DMS53 (cell line): ENCODE data around the gene MRPL14.
"Not testable (repeated sequence)": the region's sequence is repeated elsewhere in the genome, so short reads cannot be mapped to it uniquely, and the experiment has no call there.

Experiments
- DNase-seq: peaks from one replicate; lab custom pipeline; 2025; lab: John Stamatoyannopoulos, UW

Gene MRPL14

DNA sequence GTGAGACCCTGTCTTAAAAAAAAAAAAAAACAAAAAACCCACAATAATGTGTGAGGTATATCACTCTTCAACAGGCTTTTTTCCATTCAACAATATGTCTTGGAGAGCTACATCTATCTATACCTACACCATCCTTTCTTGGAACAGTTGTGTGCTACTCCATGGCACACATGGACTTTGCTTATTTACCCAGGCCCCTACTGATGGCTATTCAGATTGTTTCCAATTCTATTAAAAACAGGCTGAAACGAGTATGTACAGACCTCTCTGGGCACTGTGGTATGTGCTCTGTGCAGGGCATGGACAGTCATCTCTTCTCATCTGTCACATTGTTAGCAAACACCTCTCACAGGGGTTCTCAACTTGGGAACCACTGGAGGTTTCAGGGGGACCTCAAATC is 28.1 kb downstream of the MRPL14 start:
- no peak for DNase-seq

DNA sequence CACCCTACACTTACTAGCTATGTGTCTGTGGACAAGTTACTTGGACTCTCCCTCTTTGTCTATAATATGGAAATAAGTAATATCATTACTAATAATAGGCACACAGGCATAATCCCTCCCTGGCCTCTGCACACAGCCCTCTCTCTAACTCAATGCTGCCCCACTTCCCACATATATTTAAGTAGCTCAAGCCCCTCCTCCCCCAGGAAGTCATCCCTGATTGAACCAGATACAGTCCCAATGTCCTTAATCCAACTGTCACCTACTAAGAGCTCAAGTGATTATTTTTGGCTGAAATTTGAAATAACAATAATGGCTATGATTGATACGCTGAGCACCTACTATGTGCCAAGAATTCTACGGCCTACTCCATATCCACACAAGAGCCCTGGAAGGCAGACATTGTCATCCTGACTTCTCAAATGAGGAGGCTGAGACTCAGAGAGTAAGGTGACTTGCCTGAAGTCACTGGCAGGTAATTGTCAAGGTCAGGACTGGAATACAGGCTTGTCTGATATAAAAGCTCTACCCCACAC is 29.4 kb downstream of the MRPL14 start:
- DNase-seq, result peak; percentile 25

DNA sequence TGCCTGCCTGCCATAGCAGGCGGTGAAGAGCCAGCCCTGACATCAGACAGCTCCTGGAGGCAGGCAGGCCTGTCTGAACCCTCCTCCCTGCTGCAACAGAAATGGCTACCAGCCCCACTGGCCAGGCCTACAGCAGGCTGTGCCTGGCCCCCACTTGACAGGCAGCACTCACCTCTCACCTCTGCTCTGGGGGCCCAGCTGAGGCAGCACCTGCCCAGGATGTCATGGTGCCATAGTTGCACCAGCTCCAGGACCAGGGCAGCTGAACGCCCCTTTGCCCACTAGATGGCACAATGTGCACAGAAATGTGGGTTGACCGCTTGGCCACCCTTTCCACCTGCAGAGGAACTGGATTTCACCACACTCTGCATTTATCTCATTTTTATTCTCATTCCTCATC is 30.6 kb downstream of the MRPL14 start:
- DNase-seq, result peak; percentile 87

DNA sequence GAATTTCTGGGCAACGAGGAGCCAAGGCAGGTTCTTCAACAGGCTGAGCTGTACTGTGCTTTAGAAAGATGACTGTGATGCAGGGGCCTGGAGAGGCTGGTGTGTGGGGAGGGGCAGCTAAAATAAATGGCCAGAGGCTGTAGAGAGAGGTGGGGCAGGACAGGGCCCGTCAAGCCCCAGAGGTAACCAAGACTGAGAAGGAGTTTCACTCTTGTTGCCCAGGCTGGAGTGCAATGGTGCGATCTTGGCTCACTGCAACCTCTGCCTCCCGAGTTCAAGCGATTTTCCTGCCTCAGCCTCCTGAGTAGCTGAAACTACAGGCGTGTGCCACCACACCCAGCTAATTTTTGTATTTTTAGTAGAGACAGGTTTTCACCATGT is 32.0 kb downstream of the MRPL14 start:
- DNase-seq, result not testable (repeated sequence)

DNA sequence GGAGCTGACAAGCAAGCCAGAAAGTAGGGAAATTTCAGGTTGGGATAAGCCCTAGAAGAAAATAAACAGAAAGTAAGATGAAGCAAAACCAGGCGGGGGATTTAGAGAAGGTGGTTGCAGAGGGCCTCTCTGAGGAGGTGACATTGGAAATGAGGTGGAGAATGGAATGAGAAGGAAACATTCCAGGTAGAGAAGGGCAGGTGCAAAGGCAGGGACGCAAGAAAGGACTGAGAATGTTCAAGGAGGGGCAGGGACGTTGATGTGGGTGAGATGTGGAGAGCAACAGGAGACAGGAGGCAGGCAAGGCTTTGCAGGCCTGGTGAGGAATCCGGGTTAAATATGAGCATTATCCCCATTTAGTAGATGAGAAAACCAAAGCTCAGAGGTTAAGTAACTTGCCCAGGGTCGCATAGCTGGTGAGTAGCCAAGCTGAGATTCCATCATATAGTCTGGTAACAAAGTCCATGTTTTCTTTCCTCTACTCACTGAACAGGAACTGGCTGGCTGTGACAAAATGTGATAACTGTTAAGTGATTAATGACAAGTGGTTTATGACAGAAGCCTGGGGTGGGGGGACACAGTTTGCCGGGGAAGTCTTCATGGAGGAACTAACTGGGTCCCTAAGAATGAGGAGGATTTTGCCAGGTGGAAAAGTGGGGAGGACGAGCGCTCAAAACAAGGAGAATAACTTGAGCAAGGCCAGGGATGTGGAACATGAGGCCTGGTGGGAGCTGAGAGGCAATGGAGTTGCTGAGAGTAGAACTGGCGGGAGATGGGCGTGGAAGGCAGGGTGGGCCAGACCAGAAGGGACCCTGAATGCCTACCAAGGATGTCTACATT is 32.6 kb downstream of the MRPL14 start:
- no peak for DNase-seq

DNA sequence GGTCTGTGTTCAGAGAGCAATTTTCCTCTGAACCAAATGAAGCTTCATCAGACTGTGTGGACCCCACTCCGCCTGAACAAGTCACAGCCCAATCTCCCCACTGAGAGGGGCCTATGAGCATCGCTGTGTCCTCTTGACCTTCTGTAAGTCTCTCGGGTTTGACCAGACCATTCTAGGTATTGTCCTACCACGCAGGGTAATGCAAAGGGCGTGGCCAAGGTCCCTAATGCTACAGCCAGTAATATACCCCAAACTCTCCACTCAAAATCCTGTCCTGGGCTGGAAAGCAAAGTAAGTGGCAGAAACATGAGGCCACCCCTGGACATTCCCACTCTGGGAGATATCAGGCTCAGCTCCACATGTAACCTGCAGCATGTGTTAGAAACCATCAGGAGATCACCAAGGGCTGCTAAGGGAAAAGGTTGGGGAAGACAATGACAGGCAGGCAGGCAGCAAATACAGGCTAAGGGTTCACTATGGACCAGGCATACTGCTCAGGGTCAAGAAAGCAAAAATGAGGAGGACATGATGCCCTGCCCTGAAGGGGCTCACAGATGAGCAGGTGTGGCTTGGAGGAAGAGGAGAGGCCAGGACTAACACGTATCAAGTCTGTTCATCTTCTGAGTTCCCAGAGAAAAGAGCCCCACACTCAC is 33.4 kb downstream of the MRPL14 start:
- no peak for DNase-seq

DNA sequence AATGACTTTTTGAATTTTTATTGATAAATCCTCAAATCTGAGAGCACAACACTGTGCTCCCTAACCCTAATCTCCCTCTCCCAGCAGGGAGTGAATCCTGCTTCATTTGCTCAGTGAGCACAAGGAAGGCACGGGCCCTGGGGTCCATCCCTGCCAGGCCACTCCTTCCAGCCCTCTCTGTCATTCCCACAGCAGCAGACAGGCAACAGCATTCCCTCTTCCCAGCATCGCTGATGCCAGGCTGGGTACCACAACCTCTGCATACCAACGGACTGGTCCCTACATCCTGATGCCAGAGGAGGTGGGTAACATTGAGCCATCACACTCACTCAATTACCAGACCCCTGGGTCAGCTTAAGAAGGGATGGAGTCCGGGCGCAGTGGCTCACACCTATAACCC is 34.2 kb downstream of the MRPL14 start:
- no peak for DNase-seq

DNA sequence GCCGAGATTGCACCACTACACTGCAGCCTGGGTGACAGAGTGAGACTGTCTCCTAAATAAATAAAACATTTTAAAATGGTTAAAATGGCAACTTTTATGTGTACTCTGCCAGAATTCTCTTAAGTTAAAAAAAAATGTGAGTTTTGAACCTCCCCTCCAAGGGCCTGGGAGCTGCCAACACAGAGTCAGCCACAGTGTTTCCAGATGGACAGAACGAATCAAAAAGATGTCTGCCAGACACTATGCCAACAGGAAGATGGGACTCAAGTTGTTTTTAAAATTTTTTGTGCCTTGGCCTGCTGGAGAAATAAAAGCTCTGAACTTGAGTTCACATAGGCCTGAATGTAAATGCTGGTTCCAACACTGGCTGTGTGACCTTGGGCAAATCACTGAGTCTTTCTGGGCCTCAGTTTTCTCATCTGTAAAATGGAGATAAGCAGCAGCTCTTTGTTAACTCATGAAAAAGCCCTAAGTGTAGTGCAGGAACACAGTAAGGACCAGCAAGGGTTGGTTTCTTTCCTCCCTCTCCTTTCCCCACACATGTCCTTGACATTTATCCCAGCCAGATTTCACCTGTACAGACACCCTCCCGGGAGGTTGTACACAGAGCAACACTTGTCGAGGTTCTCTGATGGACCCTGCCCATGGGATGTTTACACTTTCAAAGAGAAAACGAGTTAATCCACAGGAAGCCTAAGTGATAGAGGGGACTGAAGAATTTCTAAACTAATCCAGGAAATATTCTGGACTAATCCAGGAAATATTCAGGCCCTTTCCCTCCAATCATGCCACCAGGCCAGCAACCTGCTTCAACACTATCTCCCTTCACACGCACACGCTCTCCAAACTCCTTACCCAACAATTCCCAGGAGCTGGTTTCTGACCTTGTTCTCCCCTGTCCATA is 35.0 kb downstream of the MRPL14 start:
- DNase-seq, result no peak

DNA sequence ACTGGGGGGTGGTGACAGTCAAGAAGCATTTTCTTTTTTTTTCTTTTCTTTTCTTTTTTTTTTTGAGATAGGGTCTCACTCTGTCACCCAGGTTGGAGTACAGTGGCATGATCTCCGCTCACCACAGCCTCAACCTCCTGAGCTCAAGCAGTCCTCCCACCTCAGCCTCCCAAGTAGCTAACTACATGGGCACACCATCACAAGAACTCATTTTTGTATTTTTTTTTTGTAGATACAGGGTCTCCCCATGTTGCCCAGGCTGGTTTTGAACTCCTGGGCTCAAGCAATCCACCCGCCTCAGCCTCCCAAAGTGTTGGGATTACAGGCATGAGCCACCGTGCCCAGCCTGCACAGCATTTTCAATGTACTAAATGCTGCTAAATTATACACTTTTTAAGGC is 35.9 kb downstream of the MRPL14 start:
- not testable (repeated sequence) for DNase-seq

DNA sequence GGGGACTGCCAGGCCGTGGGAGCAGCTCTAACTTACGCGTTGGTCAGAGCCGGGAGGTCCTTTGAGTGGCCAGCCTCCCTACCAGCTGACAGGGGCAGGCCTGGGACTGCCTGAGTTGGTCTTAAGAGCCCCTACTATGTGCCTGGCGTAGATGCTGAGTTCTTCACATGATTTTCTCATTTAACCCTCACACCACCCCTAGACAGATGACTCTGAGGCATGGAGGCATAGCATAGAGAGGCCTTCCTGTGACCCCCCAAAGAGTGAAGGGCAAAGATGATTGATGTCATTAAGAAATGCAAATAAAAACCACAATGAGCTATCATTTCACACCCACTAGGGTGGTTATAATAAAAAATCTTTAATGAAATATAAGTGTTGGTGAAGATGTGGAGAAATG is 36.8 kb downstream of the MRPL14 start:
- no peak for DNase-seq

DNA sequence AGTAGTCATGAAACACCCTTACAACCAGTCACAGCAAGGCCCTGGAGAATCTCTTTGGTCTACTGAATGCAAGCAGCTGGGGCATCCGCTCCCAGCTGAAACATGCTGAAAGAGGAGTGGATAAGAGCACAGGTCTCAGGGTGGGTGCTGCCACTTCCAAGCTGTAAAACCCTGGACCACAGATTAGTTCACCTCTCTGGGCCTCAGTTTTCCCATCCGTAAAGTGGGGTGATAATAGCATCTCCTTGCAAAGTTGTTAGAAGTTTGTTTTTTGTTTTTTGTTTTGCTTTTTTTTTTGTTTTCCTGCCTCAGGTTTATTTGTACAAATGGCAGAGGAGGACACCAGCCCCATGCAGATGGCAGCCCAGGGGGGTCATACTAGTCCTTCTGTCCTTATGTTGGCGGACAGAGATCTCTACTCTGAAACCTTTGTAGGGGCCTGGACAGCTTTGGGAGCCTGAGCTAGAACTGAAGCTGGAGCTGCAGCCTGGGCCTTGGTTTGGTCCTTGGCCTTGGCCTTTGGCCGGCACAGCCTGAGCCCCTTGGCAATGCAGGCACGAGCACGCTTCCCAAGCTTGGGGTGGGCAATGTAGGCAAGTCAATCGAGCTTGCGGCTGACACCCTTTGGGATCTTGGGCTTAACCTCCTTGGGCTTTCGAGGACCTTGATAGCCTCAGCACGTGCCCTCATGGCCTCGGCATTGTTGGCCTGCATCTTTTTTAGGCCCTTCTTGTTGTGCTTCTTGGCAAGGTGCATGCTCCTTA is 38.2 kb downstream of the MRPL14 start:
- no peak for DNase-seq

DNA sequence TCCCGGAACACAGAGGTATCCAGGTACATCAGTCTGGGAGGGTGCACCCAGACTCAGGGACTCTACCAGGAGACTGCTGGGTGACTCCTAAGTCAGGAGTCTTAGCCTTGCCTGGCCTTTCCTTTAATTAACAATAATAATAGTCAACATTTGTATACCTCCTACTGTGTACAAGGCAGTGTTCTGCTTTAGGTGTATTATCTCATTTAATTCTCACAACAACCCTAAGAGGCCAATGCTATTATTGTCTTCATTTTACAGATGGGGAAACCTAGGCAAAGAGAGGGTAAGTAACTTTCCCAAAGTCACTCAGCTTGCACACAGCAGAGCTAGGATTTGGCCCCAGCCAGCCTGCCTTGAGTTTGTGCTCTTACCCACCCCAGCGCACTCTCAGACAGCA is 39.6 kb downstream of the MRPL14 start:
- DNase-seq, result no peak

DNA sequence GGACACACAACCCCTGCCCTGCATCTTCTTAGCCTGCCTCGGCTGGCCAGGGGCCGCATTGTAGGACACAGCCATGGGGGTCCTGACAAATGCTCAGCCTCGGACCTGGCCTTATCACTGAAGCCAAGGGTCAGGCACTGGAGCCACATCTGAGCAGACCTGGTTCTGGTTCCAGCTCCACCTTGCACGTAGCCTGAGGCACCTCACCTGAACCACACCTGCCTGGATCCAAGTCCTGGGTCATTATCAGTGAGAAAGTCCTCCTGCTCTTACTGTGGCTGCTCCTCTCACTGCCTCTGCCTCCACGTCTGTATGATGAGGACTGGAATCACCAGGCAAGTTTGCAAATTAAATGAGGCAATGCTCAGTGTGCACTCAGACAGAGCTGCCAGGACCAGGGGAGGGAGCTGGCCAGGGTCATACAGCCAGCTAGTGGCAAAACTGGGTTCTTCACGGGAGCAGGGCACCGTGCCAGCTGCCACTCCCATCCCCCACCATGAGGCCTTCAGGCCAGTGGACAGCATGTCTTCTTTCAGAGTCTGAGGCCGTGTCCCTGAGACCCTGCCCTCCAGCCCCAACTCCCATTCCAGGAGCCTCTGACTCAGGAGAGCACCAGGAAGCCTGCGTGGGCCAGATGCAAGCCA is 40.2 kb downstream of the MRPL14 start:
- DNase-seq, result peak; percentile 58

DNA sequence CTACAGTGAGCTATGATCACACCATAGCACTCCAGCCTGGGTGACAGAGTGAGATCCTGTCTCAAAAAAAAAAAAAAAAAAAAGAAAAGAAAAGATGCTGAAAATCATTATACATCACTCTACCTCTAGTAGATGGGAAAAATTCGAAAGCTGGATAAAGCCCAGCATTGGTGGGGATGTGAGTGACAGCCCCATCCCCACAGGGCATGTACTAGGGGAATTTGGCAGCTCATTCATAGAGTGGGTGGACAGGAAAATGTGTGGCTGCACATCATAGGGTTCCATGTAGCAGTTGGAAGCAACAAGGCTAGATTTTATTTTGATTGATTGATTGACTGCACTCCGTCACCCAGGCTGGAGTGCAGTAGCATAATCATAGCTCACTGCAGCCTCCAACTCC is 42.0 kb downstream of the MRPL14 start:
- DNase-seq, result no peak

DNA sequence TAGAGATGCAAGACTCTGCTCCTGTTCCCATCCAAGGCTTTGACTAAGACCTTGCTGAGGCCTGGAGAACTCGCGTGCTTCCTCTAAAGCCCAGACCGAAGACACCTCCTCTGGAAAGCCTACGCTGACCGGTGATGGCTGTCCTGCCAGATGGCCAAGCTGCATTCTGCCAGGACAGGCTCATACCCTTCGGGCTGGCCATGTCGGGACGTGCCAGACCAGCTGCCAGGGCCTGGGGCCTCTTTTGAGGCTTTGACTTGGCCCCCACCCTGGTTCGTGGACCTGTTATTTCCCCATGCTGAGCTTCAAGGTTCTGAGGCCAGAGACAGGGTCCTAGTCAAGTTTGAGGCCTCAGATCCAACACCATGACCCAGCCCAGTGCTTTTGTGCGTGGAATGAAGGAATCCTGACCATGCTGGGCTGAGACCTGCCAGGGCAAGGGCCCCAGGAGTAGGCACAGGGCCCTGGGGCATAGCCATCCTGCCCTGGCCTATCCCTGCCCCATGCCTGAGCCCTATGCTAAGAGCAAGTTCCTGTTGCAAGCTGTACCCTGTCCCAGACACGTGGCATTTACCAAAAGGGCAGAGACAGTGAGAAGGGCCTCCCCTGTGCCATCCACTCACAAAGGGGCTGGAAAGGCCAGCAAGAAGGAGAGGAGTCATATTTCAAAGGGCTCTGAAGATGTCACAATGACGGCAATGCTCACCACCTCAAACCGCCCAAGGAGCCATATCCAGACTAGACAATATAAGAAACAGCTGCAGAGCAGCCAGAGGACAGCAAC is 42.8 kb downstream of the MRPL14 start:
- DNase-seq, result peak; percentile 70

DNA sequence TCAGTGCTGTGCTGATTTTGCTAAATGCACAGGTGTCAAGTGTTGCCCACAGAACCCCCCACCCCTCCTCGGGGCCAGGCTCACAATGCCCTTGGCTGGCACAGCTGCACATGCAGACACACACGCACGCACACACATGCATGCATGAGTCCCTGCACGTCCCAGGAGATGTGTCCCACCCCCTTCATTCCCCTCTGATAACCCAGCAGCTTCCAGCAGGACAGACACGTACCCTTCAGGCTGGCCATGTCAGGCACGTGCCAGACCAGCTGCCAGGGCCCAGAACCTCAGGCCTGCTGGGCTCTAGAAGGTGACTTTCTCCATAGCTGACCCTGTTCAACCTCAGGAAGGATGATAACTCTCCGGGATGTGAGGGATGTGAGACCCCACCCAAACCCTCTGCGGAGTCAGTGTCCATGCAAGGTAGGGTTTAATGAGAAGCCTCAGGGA is 44.4 kb downstream of the MRPL14 start:
- no peak for DNase-seq

DNA sequence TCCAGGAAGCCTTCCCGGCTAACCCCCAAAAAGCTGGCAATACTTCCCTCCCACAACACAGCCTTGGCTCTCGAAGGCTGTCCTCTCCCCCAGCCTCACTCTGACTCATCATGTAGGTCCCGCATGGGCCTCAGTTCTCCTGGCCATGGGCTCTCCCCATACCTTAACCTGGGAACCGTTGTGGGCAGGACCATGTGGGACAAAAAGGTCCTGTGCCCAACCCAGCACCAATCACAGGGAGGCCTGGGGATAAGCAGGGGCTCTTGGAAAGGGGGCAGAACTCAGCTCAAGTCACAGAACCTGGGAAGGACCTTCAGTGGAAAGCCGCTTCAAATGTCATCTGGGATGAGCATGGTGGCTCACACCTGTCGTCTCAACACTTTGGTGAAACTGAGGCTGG is 45.5 kb downstream of the MRPL14 start:
- DNase-seq, result no peak

DNA sequence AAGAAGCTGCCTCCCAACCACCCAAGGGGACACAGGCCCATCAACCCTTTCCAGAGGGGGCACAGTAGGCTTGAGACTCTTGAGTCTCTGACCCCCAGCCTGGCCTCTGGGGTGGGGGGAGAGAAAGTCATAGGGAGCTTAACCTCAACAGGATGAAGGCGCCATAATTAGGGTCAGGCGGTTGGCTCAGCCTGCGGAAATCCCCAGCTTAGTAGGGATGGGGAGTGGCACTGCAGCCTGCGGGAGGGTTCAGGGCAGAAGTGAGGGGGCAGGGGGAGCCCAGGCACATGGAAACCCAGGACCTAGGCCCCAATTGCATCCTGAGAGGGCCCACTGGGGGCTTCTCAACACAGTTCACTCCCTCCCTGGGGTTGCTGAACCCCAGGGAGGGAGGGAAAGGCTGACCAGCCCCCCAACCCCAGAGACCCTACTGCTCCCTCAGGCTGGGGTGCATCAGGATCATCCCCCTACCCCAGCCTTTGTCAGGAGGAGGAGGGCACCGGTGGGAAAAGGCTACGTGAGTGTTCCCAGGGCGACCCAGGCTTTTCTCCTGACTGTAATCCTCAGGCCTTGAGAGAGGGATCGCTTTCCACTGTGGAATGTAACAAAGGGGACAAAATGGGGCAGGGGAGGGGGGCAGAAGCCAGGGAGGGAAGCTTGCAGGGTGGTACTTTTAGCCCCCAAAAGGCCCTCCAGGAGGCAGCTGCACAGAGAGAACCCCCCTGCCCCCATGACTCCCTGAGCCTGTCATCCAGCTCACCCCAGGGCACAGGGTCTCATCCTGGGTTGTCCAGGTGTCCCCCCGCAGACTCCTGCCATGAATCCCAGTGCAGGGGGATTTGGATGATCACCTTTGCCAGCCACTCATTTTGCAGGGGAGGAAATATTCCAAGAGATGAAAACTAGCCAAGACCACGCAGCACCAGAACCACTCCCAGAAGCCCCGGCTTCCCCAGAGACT is 46.4 kb downstream of the MRPL14 start:
- no peak for DNase-seq

DNA sequence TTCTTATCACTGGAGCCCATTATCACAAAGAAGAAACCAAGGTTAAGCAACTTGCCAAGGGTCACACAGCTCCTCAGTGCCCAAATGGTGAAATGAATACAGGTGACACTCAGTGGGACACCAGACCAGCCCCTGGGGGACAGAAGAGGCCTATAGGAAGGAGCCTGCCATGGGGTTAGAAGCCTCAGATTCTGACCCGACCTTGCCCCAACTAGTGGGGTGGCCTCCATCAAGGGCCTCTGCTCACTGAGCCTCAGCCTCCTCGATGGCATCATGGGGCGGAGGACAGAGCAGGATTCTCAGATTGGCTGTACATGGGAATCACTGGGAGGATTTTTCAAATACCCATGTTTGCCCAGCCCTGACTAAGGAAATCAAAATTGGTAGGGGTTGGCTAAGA is 47.6 kb downstream of the MRPL14 start:
- no peak for DNase-seq
